Tibial nerve (tissue), 4 donors: Measurements from ENCODE around the gene BTBD7.

ENCODE experiments used
- EP300 ChIP-seq, 2 donors: sonication (generic); formaldehyde crosslinking; IDR thresholded peaks; one replicate each; pipeline ENCODE4 v1.6.1; 2017; ENCODE audit warnings: antibody characterized with exemption in 2 of 2, mild to moderate bottlenecking in 1 of 2
- POLR2A ChIP-seq, 2 donors: fragments of 450-650 bp; IDR thresholded peaks; one replicate each; pipeline ENCODE4 v1.6.1; 2017; ENCODE audit warnings: antibody characterized with exemption in 2 of 2, mild to moderate bottlenecking in 2 of 2, moderate library complexity in 2 of 2
- TF ChIP-seq, protein P1 (sequence below), 5 experiments: fragments of 200-600 bp in 3 of 5; fragments of 450-650 bp in 2 of 5; sonication (generic) in 3 of 5; IDR thresholded peaks; one replicate each; pipeline ENCODE4 v1.5.1; 2016 to 2019; ENCODE audit warnings: antibody characterized with exemption in 5 of 5, mild to moderate bottlenecking in 3 of 5, moderate library complexity in 2 of 5

GRCh38 chr14:93303659-93304058, 29.2 kb downstream of the BTBD7 start:
- no peak for TF ChIP-seq POLR2A (IDR thresholded peaks at IDR 0.05)
- TF ChIP-seq, protein P1, sequence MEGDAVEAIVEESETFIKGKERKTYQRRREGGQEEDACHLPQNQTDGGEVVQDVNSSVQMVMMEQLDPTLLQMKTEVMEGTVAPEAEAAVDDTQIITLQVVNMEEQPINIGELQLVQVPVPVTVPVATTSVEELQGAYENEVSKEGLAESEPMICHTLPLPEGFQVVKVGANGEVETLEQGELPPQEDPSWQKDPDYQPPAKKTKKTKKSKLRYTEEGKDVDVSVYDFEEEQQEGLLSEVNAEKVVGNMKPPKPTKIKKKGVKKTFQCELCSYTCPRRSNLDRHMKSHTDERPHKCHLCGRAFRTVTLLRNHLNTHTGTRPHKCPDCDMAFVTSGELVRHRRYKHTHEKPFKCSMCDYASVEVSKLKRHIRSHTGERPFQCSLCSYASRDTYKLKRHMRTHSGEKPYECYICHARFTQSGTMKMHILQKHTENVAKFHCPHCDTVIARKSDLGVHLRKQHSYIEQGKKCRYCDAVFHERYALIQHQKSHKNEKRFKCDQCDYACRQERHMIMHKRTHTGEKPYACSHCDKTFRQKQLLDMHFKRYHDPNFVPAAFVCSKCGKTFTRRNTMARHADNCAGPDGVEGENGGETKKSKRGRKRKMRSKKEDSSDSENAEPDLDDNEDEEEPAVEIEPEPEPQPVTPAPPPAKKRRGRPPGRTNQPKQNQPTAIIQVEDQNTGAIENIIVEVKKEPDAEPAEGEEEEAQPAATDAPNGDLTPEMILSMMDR (IDR thresholded peaks at IDR 0.05): no peak
- TF ChIP-seq EP300 (IDR thresholded peaks at IDR 0.05): no peak
